GM12878 (cell line): ENCODE data around the gene TSKU. TPM values are rescaled to one million over a fixed set of nuclear protein-coding genes. Genes with fewer than 3 reads are reported as not detected.

Experiments used
- ATAC-seq: fragments of 200-7000 bp; cut with Tn5 transposase; 3 replicates; pipeline ENCODE4 v1.9.1; 2020; ENCODE audit warnings: mild to moderate bottlenecking, moderate library complexity
- BruUV-seq: library from RNA; stranded (reverse); fragments of 400-500 nt; replicated peaks from 2 replicates; lab custom pipeline; 2021; lab: Mats Ljungman, UMichigan
- CTCF ChIA-PET: fragments of 300-600 bp; sonication (Branson Sonifier 250); formaldehyde crosslinking; extraction: SDS; loops from one replicate; lab custom pipeline; 2021; ENCODE audit warnings: inconsistent platforms; lab: Yijun Ruan, JAX
- POLR2A ChIA-PET: fragments of 350-600 bp; formaldehyde crosslinking; extraction: SDS; loops from one replicate; lab custom pipeline; 2021; ENCODE audit warnings: inconsistent platforms; lab: Charles Lee
- RAD21 ChIA-PET: fragments of 300-600 bp; sonication (Branson Sonifier 250); formaldehyde crosslinking; loops from one replicate; lab custom pipeline; 2023; ENCODE audit warnings: antibody characterized with exemption; ENCODE audit not compliant: unreplicated experiment; lab: Charles Lee
- SMC1A ChIA-PET: fragments of 300-600 bp; sonication (Branson Sonifier 250); formaldehyde crosslinking; loops from one replicate; lab custom pipeline; 2023; ENCODE audit not compliant: unreplicated experiment, uncharacterized antibody; lab: Charles Lee
- DNase-seq: peaks from one replicate; pipeline ENCODE4 v3.0.0-alpha.2; 2011; ENCODE audit warnings: low read depth, low spot score
- FAIRE-seq: peaks from 3 replicates; lab custom pipeline; 2011; peaks lifted over from hg19 to GRCh38; lab: Jason Lieb, UNC
- H2AFZ ChIP-seq: 2 replicates; pipeline ENCODE4 v1.6.0; 2011; ENCODE audit warnings: low read depth, low read length, control low read depth; ENCODE audit not compliant: control insufficient read depth
- H3K27ac ChIP-seq: 2 replicates; pipeline ENCODE4 v1.5.1; 2011; ENCODE audit warnings: control low read depth; ENCODE audit not compliant: control insufficient read depth, insufficient read depth
- H3K27me3 ChIP-seq, 2 experiments: replicated peaks in 1 of 2; 2 replicates each; pipeline versions ENCODE4 v1.6.0 to v1.6.1; 2011; ENCODE audit warnings: low read length in 1 of 2; ENCODE audit not compliant: control insufficient read depth in 2 of 2, insufficient read depth in 2 of 2
- H3K36me3 ChIP-seq, 2 experiments: 2 replicates each; pipeline ENCODE4 v1.5.1; 2011; ENCODE audit warnings: low read length in 1 of 2; ENCODE audit not compliant: control insufficient read depth in 2 of 2, insufficient read depth in 2 of 2
- H3K4me1 ChIP-seq: 2 replicates; pipeline ENCODE4 v1.6.1; 2011; ENCODE audit warnings: mild to moderate bottlenecking, low read length, moderate library complexity, mixed read lengths; ENCODE audit not compliant: control insufficient read depth, insufficient read depth
- H3K4me2 ChIP-seq: 2 replicates; pipeline ENCODE4 v1.6.0; 2011; ENCODE audit warnings: control low read depth; ENCODE audit not compliant: control insufficient read depth, insufficient read depth
- H3K4me3 ChIP-seq: fragments of 200-600 bp; sonication (generic); 2 replicates; pipeline ENCODE4 v1.5.1; 2016
- H3K79me2 ChIP-seq: 2 replicates; pipeline ENCODE4 v1.6.0; 2011; ENCODE audit warnings: low read length; ENCODE audit not compliant: control insufficient read depth, insufficient read depth
- H3K9ac ChIP-seq: 2 replicates; pipeline ENCODE4 v1.8.0; 2011; ENCODE audit warnings: low read length, control low read depth, mixed read lengths; ENCODE audit not compliant: control insufficient read depth, insufficient read depth
- H3K9me3 ChIP-seq: replicated peaks from 3 replicates; pipeline ENCODE4 v1.5.1; 2011; ENCODE audit warnings: mild to moderate bottlenecking, low read length; ENCODE audit not compliant: control insufficient read depth, insufficient read depth
- H4K20me1 ChIP-seq: 2 replicates; pipeline ENCODE4 v1.6.0; 2011; ENCODE audit not compliant: control insufficient read depth, insufficient read depth
- ATF2 ChIP-seq: IDR thresholded peaks from 2 replicates; pipeline ENCODE4 v1.6.1; 2012; ENCODE audit warnings: low read length, inconsistent platforms
- CUX1 ChIP-seq: IDR thresholded peaks from 2 replicates; pipeline ENCODE4 v1.6.1; 2012; ENCODE audit warnings: improper control_type of control experiment, low read depth, low read length; ENCODE audit not compliant: insufficient replicate concordance
- IRF4 ChIP-seq: IDR thresholded peaks from 2 replicates; pipeline ENCODE4 v1.6.1; 2011; ENCODE audit warnings: low read depth, low read length
- IRF5 ChIP-seq: fragments of 450-650 bp; IDR thresholded peaks from 2 replicates; pipeline ENCODE4 v1.6.1; 2017; ENCODE audit warnings: borderline replicate concordance
- WRNIP1 ChIP-seq: IDR thresholded peaks from 2 replicates; pipeline ENCODE4 v1.6.1; 2011; ENCODE audit warnings: low read depth, low read length, improper control_type of control experiment, borderline replicate concordance
- WGBS: methylation state at CpG from one replicate; pipeline ENCODE4 v1.1.6; 2016; ENCODE audit warnings: low lambda C conversion rate; ENCODE audit not compliant: insufficient replicate concordance, insufficient coverage; ENCODE audit errors: missing lambda C conversion rate; 5-methylcytosine and 5-hydroxymethylcytosine counted together
- in situ Hi-C: fragments of 300-500 bp; cut with MboI; formaldehyde crosslinking; loops from 9 replicates; pipeline ENCODE4 v1.14.3; 2018; ENCODE audit warnings: mixed read lengths
- intact Hi-C: fragments of 100-400 bp; cut with micrococcal nuclease; formaldehyde crosslinking; loops from one replicate; pipeline ENCODE4 v1.14.2; 2022; ENCODE audit not compliant: unreplicated experiment
- polyA plus RNA-seq, 11 experiments: library from polyadenylated mRNA; depleted of rRNA in 4 of 11; unstranded in 6 of 11; stranded (reverse) in 5 of 11; fragments of >200 nt; fragmentation: Nextera tagmentation in 4 of 11; fragmentation: Illumina TruSeq in 1 of 11; extraction: Ambion mirVana in 4 of 11; extraction: Trizol in 1 of 11; gene quantifications; 1 replicate in 1 of 11; 2 replicates in 10 of 11; pipeline versions ENCODE4 v1.2.1 to v1.2.3, GENCODE V29; 2011 to 2016; ENCODE audit warnings: inconsistent platforms in 2 of 11, missing spikeins in 2 of 11, low read depth in 1 of 11
- total RNA-seq, 4 experiments: library from RNA; depleted of rRNA in 3 of 4; stranded (reverse); fragments of >200 nt in 3 of 4; fragmentation: Illumina TruSeq in 1 of 4; extraction: Trizol in 1 of 4; gene quantifications; 2 replicates each; pipeline versions ENCODE4 v1.2.1 to v1.2.3, GENCODE V29; 2013 to 2021
- TF ChIP-seq, protein P1 (sequence below): fragments of 150-350 bp; IDR thresholded peaks from 2 replicates; pipeline ENCODE4 v1.6.1; 2016; ENCODE audit warnings: low read depth, low read length
- TF ChIP-seq, protein P2 (sequence below): IDR thresholded peaks from 2 replicates; pipeline ENCODE4 v1.6.1; 2011; ENCODE audit warnings: mild to moderate bottlenecking, low read depth, low read length, moderate library complexity; ENCODE audit not compliant: insufficient replicate concordance

TSKU gene
- total and polyA plus RNA-seq, 10 of the 15 experiments (the other 5 are each of a cell fraction or from before 2014, with no cell fraction given) = 0.04 to 1.5 (median 0.62) TPM

DNA sequence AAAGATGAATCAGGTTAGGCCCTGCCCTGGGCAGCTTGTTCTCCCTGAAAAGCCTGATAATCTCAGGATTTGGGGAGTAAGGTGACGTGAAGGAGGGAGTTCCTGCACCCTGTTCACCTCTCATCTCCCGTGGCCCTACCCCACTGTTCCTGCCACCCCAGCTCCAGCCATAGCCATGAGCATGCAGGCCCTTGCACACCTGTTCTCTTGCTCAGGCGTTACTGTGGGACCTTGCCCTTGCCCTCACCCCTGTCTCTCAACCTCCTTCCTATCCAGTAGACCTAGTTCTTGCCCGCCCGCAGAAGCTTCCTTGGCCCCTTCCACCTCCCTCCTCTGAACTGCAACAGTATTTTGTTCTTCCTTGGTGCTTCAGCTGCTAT, 15.0 kb downstream of the TSKU start:
- H3K9ac ChIP-seq = no peak overlapping the region
- TF ChIP-seq CUX1 (no peak), ATF2 (no peak), IRF5 (no peak), IRF4 (no peak), WRNIP1 (no peak)
- TF ChIP-seq, protein P1, sequence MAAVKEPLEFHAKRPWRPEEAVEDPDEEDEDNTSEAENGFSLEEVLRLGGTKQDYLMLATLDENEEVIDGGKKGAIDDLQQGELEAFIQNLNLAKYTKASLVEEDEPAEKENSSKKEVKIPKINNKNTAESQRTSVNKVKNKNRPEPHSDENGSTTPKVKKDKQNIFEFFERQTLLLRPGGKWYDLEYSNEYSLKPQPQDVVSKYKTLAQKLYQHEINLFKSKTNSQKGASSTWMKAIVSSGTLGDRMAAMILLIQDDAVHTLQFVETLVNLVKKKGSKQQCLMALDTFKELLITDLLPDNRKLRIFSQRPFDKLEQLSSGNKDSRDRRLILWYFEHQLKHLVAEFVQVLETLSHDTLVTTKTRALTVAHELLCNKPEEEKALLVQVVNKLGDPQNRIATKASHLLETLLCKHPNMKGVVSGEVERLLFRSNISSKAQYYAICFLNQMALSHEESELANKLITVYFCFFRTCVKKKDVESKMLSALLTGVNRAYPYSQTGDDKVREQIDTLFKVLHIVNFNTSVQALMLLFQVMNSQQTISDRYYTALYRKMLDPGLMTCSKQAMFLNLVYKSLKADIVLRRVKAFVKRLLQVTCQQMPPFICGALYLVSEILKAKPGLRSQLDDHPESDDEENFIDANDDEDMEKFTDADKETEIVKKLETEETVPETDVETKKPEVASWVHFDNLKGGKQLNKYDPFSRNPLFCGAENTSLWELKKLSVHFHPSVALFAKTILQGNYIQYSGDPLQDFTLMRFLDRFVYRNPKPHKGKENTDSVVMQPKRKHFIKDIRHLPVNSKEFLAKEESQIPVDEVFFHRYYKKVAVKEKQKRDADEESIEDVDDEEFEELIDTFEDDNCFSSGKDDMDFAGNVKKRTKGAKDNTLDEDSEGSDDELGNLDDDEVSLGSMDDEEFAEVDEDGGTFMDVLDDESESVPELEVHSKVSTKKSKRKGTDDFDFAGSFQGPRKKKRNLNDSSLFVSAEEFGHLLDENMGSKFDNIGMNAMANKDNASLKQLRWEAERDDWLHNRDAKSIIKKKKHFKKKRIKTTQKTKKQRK = no peak
- TF ChIP-seq, protein P2, sequence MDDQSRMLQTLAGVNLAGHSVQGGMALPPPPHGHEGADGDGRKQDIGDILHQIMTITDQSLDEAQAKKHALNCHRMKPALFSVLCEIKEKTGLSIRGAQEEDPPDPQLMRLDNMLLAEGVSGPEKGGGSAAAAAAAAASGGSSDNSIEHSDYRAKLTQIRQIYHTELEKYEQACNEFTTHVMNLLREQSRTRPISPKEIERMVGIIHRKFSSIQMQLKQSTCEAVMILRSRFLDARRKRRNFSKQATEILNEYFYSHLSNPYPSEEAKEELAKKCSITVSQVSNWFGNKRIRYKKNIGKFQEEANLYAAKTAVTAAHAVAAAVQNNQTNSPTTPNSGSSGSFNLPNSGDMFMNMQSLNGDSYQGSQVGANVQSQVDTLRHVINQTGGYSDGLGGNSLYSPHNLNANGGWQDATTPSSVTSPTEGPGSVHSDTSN = no peak

More for the DNA sequence above, 15.0 kb downstream of the TSKU start:
- FAIRE-seq = no peak
- Histone ChIP-seq H4K20me1 (no peaks in the 10 kb centered on the region), H3K27me3 (no peaks in the 10 kb centered on the region), H3K4me2 (no peak overlapping the region), H3K4me3 (no peak overlapping the region), H2AFZ (no peak overlapping the region), H3K27ac (no peak overlapping the region), H3K79me2 (no peaks in the 10 kb centered on the region), H3K36me3 (no peaks in the 10 kb centered on the region), H3K4me1 (no peaks in the 10 kb centered on the region), H3K9me3 (no peaks in the 10 kb centered on the region)
- ChIA-PET RAD21 (interaction anchor here (1.0 to 2.9 kb wide), 4 partner anchors 10 to 76 kb away, joined by 3 to 13 read pairs (median 4); no protein-coding TSS in a partner anchor), POLR2A (no interaction called here), SMC1A (interaction anchor here (0.8 to 2.1 kb wide), 5 partner anchors 9 to 81 kb away, joined by 3 to 10 read pairs (median 3); no protein-coding TSS in a partner anchor), CTCF (interaction anchor here (0.7 to 9.6 kb wide), 15 partner anchors 9 to 288 kb away, joined by 3 to 120 read pairs (median 4); no protein-coding TSS in a partner anchor)
- intact Hi-C loops = no loop called here
- ATAC-seq = no peak
- no peak for DNase-seq
- WGBS = 46% methylated on average over 5 of the region's 5 CpGs
- in situ Hi-C loops = no loop called here
- no TSS peak for BruUV-seq
